NCI-H1436 (cell line): ENCODE data around the gene C1QA.
"Not testable (repeated sequence)": the region's sequence is repeated elsewhere in the genome, so short reads cannot be mapped to it uniquely, and the experiment has no call there.

Experiments
- DNase-seq: peaks from one replicate; lab custom pipeline; 2025; lab: John Stamatoyannopoulos, UW

C1QA gene

DNA sequence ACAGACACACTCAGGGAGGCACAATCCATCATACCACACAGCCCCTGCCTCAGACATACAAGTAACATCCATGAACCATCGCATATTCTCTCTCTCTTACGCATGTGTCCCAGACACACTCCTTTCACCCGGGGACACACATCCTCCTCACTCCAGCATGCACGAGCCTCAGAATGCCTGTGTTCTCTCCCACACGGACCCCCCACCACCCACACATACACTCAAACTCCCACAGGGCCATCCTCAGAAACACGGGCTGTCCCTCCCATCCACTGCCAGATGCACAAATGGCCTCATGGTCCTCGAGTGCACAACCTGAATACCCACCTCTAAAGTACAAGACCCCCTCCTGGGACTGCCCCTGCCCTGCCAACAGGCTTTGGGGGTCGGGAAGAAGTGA lies 4.8 kb downstream of the C1QA start:
- no peak for DNase-seq

DNA sequence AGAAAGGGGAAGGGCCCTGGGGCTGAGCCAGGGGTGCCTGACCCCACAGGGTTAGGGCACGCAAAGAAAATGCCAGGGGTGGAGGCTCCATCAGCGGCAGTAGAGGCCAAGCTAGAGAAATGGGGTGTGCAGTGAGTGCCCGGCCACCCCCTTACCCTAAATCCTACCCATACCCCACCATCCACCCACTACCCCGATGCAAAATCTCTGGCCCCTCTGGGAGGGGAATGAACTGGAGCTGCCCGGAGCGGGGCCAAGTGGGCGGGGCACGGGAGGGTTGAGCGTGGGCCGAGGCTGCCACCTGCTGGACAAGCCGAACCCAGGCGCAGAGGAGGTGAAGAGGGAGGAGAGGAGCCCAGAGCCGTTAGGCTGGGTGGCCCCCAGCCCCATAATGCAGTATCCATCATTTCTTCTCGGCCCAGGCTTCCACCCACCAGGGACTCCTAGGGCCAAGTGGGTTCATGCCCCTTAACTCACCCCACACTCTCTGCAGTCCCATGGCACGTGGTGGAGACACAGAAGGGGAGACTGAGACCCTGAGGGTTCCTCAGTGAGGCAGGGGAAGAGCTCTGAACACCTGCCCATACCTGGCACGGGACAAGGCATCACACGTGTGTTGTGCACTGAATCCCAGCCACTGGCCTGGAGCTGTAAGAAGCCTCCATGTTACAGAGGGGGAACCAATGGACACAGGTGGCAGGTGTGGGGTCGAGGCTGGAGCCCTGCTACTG lies 5.6 kb downstream of the C1QA start:
- peak; percentile 54 for DNase-seq

DNA sequence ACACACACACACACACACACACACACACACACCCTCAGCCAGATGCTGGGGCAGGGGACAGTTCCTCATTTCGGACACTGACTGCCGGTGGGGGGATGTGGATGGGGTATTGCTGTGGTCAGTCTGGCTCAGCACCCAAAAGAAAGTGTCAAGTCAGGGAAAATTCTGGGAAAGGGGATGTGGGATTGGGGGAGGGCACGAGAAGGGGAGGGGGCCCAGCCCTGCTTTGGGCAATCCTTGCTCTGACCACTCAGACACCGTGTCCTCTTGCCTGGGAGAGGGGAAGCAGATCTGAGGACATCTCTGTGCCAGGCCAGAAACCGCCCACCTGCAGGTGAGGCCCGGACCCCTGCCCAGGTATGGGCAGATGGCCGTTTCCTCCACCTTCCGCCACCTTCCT lies 7.0 kb downstream of the C1QA start, which contains the start of gene C1QC:
Gene C1QC (plus strand): TSS at position 253 of the 400 bp plus-strand sequence. CDS start 391 bp downstream, outside the sequence.
- no peak for DNase-seq

DNA sequence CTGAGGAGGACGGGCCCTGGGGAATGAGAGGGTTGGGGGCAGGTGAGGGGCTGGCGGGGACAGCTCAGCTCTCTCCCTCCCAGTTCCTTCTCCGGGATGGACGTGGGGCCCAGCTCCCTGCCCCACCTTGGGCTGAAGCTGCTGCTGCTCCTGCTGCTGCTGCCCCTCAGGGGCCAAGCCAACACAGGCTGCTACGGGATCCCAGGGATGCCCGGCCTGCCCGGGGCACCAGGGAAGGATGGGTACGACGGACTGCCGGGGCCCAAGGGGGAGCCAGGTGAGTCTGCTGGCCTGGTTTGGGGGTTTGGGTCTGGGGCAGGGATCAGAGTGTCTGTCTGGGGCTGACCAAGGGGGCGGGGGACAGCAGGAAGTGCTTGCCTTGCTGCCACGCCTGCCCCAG lies 7.5 kb downstream of the C1QA start:
- DNase-seq = no peak

DNA sequence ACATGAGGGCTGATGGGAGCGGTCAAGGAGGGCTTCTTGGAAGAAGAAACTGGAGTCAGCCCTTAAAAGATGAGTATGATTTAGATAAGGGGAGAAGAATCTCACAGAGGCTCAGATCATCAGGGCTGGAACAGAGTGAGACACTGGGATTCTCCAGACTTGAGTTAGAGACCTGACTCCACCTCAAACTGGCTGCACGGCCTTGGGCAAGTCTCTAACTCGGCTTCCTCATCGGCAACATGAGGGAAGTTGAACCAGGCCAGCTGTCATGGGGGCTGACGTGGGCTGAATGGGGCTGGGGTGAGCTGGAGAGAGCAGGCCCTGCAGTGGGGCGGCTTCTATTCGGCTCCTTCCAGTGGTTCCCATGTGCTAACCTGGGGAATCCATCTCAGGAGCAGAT lies 9.5 kb downstream of the C1QA start:
- no peak for DNase-seq

DNA sequence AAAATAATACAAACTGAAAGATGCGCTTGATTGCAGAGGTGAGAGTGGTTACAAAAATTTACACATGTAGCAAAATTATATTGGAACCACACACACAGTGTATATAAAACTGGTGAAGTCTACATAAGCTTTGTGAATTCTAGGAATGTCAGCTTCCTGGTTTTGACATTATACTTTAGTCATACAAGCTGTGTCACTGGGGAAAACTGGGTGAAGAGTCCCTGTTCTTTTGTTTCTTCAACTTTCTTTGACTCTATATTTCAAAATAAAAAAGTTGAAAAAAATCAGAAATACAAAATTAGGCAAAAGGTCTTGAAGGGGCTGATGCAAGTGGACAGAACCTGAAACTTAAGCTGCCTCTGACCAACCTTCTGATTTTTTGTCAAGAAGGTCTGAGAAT lies 10.0 kb downstream of the C1QA start:
- no peak for DNase-seq

DNA sequence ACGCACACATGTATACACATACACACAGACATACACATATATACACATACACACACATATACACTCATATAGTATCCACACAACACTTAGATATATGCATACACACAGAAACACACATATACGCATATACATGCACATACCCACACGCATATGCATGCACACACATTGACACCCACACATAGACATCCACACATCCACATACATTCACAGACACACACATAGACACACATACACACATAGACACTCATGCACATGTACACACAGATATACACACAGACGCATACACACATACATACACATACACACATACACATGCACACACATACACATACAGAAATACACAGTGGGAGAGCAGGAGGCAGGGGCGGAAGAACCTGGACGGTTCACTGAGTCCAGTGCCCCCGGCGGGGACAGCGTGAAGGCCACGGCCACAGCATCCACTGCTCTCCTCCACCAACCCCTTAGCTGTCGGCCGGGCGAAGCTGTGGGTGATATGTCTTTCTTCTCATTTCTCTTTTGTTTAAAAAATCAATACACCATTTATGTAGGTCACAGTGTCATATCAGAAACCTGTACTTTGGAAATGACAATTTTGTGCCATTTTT lies 13.8 kb downstream of the C1QA start:
- no peak for DNase-seq

DNA sequence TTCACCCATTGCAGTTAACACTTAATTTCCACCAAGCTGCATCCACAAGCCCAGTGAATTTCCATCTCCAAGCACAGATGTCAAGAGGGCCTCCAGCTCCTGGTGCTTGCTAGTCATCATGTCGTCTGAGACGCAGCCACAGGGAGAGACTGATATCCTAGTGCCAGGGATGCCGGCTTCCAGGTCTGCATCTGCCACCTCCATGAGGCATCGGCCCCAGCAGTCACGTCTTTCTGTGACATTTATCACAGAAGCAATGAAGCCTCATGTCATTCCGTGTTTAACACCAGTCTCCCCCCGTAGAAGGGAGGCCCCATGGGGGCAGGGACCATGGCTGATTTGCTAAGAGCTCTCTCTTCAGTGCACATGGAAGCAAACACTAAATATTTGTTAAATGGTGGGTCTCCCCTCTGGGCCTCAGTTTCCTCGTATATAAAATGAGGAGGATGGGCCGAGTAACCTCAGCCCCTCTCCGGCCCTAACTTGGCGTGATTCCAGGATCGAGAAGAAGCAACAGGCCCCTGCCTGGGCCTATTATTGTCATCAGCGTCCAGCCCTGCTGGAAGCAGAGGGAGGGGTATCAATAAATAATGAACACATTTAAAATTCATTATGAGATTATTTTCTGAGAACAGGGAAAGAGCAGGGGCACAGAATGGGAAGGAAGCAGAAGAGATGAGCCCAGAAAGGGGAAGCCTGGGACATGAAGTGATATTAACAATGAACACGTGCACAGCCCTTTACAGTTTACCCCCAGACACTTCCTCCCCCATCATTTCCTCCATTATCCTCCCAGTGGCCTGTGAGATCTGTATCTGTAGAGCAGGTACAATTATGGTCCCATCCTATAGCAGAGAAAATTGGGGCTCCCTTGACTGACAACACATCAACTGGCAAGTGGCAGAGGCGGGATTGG lies 15.8 kb downstream of the C1QA start:
- no peak for DNase-seq

DNA sequence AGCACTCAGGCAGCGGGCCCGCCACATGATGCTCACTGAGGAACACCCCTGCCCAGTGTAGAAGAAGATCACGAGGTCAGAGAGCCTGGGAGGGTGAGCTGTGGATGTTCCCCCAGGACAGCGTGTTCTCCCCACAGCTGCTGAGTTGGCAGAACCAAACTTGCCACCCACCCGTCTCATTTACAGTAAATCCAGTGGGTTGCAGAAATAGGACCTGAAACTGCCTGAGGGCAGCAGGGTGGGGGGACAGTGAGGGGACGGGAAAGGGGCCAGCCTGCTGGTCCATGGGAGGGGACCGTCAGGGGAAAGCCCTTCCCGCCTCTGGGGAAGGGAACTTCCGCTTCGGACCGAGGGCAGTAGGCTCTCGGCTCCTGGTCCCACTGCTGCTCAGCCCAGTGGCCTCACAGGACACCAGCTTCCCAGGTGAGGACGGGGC lies 16.5 kb downstream of the C1QA start, which contains the start of gene C1QB:
Gene C1QB (plus strand): TSS at position 356 of the 436 bp plus-strand sequence. CDS start 6,227 bp downstream, outside the sequence.
- no peak for DNase-seq

DNA sequence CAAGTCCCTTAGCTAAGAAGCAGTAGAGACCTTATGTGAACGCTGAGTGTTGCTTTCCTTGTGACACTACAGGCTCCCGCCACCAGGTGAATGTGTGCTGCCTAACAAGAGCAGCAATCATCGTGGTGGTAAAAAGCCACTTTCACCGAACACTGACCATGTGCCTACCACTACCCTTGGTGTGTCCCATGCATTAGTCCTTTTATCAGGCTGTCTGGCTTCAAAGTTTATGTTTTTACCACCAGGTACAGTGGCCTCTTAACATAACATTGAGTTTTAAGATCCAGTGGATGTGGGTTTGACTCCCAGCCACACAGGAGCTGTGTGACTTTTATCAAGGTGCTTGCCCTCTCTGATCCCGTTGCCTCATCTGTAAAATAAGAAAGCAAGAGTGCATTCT lies 18.3 kb downstream of the C1QA start:
- no peak for DNase-seq

DNA sequence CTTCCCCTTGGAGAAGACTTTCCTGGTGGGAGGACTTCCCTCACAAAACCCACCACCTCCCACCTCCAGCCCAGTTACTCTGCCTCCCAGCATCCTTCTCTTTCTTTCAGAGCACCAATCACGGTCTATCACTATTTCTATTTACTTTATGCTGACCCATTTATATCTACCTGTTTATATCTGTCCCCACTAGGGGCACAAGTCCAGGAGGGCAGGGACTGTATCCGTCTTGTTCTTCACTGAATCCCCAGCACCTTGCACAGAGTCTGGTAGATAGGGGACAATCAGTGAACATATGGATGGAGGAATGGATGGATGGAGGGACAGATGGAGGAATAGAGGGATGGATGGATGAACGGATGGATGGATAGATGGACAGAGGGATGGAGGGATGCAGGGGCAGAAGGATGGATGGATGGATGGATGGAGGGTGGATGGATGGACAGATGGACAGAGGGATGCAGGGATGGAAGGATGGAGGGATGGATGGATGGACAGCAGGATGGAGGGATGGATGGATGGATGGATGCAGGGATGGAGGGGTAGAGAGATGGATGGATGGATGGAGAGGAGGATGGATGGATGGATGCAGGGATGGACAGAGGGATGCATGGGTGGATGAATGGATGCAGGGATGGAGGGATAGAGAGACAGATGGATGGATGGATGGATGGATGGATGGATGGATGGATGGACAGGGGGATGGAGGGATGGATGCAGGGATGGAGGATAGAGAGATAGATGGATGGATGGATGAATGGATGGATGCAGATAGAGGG lies 22.1 kb downstream of the C1QA start:
- no peak for DNase-seq

DNA sequence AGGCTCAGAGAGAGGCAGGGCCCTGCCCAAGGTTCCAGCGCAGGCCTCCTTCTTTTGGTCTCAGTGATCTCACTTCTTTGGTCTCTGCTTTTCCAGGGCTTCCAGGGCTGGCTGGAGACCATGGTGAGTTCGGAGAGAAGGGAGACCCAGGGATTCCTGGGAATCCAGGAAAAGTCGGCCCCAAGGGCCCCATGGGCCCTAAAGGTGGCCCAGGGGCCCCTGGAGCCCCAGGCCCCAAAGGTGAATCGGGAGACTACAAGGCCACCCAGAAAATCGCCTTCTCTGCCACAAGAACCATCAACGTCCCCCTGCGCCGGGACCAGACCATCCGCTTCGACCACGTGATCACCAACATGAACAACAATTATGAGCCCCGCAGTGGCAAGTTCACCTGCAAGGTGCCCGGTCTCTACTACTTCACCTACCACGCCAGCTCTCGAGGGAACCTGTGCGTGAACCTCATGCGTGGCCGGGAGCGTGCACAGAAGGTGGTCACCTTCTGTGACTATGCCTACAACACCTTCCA lies 24.4 kb downstream of the C1QA start:
- no peak for DNase-seq

DNA sequence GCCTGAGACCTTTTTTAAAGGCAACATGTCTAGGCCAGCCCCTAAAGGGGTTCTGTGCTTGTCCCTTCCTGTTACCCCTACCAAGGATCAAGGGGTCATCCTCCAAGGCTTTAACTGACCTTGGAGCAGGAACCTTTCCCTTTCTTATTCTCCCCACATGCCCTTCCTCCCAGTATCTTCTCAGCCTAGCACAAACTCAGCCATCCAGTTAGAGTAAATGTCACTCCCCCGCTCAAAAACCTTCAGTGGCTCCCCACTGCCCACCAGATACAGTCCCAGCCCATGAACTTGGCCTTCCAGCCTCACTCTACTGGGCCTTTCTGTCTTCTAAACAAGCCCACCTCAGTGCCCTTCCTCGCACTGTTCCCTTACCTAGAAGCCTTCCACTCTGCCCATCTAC lies 25.5 kb downstream of the C1QA start:
- DNase-seq = no peak

DNA sequence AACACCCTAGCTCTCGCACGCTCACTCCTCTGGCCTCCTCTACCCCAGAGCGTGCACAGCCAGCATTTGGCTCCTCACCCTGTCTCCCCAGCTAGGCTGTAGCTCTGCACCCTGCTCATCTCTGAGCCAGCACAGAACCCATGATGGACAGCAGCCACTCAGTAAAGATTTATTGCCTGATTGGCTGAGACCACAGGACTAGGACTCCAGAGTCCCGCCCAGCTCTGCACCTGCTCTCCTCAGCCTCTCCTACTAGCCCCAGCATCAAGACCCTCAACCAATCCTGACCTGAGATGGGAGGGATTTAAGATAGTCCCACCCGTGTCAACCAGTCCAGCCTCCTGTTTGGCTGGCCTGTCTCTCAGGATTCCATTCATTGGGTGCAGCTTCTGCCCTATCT lies 25.9 kb downstream of the C1QA start:
- peak; percentile 43 for DNase-seq

DNA sequence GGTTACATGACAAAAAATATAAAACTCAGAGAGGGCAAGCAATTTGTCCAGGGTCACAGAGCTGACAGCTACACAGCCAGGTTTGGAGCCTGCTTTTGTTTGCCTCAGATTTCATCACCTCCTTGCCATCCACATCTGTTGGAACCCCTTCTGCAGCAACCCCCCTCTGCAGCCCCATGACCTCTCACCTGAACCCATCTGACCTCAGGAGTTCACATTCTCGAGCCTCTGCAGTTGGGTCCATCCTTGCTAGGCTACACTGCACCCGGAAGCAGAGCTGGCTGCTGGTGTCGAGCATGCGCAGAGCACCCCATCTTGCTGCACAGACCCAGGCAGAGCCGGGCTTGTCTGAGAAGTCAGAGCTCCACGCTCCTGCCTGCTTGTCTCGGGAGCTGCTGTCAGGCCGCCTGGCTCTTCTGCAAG lies 26.6 kb downstream of the C1QA start:
- no peak for DNase-seq

DNA sequence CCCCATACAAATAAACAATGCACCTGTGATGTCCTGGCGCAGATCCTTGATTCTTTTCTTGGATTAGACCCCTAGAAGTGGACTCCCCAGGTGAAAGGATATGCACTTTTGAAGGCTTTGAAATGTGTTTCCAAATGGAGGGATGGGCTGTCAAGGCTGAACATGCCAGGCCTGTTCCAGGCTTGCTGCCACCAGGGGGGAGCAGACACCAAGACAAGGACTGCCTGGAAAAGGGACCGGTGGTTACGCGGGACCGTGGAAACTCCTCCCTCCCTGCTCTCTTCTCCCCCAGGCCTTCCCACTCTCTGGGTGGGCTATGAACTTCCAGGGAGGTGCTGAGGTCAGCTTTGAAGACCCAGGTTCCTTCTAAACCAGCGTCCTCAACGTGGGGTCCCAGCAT lies 29.3 kb downstream of the C1QA start:
- DNase-seq = peak; percentile 8

DNA sequence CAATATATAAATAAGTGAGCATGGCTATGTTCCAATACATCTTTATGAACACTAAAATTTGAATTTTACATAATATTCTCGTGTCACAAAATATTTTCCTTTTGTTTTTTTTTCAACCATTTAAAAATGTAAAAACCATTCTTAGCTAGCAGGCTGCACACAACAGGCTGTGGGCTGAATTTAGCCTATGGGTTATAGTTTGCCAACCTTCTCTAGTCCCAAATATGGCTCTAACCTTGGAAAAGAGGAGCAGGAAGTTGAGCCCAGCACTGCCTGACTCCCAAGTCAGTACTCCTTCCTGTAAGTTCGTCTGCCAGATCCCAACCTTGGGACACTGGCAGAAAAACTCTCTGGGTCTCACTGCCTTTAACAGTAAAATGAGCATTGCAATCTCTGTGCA lies 30.0 kb downstream of the C1QA start:
- DNase-seq = no peak

DNA sequence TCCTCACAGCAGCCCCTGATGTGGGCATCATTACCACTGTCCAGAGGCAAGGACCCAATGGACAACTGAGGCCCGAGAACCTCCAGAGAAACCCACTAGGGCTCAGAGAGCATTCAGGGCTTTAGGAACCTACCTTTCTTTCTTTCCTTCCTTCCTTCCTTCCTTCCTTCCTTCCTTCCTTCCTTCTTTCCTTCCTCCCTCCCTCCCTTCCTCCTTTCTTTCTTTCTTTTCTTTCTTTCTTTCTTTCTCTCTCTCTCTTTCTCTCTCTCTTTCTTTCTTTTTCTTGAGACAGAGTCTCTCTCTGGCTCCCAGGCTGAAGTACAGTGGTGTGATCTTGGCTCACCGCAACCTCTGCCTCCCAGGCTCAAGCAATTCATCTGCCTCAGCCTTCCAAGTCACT lies 32.4 kb downstream of the C1QA start:
- DNase-seq = not testable (repeated sequence)

DNA sequence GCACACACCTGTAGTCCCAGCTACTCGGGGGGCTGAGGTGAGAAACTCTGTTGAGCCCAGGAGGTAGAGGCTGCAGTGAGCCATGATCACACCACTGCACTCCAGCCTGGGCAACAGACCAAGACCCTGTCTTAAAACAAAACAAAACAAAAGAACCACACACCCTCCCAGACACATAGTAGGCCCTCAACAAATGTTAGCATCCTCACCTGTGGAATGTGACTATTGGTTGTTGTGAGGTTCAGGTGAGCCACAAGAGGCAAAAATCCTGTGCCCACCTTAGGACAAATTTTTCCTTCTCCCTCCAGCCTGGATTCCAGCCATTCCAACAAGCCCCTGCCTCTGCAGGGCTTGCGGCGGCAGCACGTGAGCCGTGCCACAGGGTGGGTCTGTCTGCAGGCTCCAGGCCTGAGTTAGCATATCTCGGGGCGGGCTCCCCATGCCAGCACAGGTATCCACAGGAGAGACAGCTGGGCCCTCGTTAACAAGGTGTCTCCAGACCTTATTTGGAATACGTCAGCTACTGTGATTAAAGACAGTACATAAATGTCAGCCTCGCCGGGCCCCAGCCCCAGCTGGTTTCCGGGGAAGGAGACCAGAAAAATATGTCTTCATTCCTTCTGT lies 34.0 kb downstream of the C1QA start:
- DNase-seq = no peak

DNA sequence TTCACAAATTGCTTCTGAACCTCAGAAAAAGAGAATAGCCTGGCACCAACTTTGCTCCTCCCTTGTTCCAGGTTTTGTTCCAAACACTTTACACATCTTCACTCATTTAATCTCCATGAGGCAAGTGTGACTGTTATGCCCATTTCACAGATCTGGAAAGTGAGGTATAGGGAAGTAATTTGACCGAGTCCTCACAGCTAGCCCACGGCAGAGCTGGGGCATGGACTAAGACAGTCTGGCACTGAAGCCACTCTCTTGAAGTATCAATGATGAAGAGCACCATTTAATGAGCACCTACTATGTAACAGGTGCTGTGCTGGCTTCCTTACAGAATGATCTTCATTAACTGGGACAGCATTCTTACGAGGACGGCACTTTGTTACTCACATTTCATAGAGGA lies 35.6 kb downstream of the C1QA start:
- no peak for DNase-seq
